HG03139 (cell line): ENCODE results near the gene USP36.
A peak's percentile ranks its signal among the peaks of the same experiment; 100 is the strongest.
"Not testable (repeated sequence)": the region's sequence is repeated elsewhere in the genome, so short reads cannot be mapped to it uniquely, and the experiment has no call there.

Experiments used
- ATAC-seq: cut with Tn5 transposase; IDR thresholded peaks from one replicate; pipeline ENCODE4 v1.9.1; 2021; ENCODE audit not compliant: unreplicated experiment

USP36 gene

DNA sequence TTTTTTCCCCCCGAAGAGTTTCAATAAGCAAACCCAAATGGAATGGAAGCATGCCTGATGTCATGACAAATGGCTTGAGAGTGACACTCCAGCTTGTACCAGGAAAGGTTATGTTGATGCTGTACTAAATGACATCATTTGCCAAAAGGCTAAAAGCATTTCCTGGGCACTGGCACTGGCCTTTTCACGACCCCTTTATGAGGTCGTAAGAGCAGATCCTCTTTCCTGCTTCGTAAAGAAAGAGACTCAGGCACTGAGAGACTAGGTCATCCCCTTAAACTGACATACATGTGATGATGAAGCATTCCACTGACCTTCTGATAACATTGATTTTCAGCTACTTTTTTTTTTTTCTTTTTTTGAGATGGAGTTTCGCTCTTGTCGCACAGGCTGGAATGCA lies 31.9 kb upstream of the USP36 start:
- no peak for ATAC-seq

- ATAC-seq = no peak
Observed at GRCh38 chr17:78870621-78871020, 30.0 kb upstream of the USP36 start.

GRCh38 chr17:78868391-78868790 lies 27.8 kb upstream of the USP36 start:
- no peak for ATAC-seq

- ATAC-seq = not testable (repeated sequence)
Observed at GRCh38 chr17:78867046-78867445, 26.4 kb upstream of the USP36 start.

DNA sequence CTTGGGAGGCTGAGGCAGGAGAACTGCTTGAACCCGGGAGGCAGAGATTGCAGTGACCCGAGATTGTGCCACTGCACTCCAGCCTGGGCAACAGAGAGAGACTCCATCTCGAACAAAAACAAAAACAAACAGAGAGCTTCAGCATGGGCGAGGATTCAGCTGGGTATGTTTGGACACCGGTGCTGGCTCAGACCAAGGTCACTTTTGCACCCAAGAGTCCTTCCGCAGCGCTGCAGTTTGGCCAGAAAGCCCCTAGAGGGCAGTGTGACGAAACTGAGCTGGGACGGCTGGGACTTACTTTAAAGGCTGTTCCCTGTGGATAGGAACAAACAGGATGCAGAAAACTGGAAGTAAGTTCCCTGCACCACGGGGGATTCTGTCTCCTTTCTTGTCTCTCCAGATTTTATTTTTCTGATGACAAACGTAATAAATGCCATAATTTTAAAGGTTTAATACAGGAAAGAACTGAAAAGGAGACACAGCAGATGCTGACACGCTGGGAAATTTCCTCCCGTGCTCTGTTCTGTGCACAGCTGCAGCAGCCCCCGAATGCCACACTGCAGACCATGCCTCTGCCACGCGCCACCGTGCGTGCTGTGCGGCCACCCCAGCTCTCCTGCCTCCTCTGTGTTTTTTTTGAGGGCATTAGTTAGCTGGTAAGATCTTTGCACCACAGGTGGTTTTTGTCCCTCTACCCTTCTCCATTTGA lies 25.2 kb upstream of the USP36 start:
- no peak for ATAC-seq

GRCh38 chr17:78864117-78864516 lies 23.5 kb upstream of the USP36 start:
- ATAC-seq = no peak

- ATAC-seq = no peak
Observed at GRCh38 chr17:78862073-78863023, 21.7 kb upstream of the USP36 start.

- no peak for ATAC-seq
Observed at GRCh38 chr17:78861229-78861628, 20.6 kb upstream of the USP36 start.

GRCh38 chr17:78859051-78859450 lies 18.4 kb upstream of the USP36 start:
- ATAC-seq = no peak

DNA sequence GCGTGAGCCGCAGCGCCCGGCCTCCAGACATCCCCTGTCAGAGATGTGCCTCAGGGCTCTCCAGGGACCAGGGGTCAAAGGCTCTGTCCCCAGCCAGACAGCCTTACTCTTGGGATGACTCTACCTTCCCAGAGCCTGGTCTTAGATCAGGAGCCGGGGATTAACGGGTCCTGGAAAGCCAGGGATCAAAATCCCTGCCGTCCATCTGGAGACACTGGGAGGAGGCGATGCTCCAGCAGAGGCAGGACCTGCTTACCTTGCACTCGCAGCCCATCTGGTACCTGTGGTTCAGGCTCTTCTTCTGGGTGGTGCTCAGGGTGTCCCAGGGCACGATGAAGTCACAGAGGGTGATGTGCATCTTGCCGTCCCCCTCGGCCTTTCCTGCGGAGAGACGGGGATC lies 16.7 kb upstream of the USP36 start:
- no peak for ATAC-seq

DNA sequence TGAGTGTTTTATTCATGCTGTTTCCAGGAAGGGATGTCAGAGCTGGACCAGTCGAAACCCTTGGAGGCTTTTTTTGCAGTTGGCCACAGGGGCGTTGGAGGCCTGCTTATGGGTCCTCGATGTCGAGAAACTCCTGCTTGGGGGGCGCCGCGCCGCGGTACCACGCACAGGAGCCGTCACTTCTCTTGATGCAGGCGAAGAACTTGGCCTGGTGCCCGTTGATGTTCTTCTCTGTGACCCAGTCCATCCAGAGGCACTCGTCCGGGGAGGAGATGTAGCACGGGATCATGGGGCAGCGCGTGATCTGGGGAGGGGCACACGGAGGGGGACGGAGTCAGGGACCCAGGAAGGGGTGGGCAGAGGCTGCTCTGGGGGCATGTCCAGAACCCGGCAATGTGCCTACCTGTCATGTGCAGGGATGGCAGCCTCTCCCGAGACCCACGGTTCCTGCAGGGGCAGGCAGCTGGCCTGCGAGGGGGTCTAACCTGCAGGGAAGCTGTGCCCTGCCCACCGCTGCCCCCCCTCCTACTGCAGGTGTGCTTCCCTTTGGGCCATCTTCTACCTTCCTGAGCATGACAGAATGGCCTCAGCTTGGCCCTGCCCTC lies 15.0 kb upstream of the USP36 start:
- ATAC-seq = no peak

- no peak for ATAC-seq
Observed at GRCh38 chr17:78854508-78854907, 13.9 kb upstream of the USP36 start.

DNA sequence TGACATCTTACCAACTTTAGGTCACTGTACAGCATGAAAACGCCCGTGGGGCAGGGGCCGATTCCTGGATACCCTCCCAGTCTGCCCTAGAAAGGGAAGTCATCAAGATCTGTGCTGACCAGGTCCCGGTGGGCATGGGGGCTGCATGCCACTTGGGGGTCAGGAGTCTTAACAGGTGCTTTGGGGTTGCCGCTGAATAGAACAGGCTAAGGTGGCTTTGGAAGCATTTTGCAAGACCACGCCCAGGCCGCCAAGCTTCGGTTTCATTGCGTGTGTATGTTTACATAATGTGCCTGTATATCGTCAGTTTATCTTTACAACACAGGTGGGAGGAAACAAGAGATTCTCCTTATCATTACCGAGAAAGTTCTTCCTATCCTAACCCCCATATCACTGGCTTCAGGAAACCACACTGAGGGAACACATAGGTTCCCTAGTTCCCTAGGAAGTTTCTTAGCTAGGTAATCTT lies 13.3 kb upstream of the USP36 start:
- no peak for ATAC-seq

DNA sequence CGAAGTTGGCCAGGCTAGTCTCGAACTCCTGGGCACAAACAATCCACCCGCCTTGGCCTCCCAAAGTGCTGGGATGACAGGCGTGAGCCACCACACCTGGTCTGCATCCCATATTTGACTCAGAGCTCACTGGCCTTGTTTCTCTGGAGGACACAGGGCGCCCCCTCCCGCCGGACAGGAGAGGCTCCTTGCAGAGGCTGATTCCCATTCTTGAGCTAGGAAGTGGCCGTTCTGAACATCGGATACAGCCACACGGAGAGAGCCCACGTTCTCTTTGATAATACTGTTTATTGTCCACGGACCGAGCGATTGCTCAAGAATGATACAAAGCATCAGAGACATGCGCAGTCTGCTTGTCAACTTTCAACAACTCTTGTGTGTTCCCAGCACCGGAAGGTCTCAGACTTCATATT lies 12.1 kb upstream of the USP36 start:
- no peak for ATAC-seq

DNA sequence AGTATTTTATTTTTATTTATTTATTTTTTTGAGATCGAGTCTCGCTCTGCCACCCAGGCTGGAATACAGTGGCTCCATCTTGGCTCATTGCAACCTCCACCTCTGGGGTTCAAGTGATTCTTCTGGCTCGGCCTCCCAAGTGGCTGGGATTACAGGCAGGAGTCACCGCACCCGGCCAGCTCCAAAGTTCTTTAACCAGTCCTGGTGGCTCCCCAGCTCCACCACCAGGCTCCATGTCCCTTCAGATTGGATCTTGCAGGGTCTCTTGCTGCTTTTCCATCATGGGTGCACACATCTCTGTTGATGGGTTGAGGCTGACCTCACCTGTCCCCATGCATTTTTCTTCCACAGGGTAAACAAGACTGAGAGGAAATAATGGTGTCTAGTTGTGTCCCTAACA lies 8.4 kb upstream of the USP36 start:
- no peak for ATAC-seq

- no peak for ATAC-seq
Observed at GRCh38 chr17:78847052-78847451, 6.4 kb upstream of the USP36 start.

DNA sequence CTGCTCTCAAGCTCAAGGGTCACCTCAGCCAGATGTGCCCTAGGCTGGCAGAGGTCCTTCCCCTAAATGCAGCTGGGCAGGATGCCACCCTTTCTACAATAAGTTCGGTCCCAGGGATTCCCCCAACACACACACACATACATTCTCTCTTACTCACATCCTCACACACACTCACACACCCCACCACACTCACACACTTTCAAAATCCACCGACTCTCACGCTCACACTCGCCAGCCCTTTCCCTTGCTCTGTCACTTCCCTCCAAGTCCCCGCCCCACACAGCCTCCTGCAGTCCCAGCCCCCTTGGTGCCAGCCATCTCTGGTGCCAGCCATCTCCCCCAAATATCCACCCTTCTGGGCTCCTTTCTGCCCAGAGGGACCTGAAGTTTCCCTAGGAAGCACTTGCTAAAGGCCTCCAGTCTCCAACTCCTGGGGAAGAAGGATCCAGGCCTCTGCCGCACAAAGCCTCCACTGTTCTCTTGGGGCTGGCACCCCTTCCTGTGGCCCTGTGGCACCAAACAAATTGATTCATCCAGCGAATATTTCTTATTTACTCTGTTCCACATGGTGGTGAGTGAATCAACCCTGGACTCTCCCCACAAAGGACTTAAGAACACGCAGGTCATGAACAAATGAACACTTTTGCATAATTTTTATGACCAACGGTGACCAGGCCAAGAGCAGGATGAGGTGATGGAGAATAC lies 3.8 kb upstream of the USP36 start:
- ATAC-seq = no peak

DNA sequence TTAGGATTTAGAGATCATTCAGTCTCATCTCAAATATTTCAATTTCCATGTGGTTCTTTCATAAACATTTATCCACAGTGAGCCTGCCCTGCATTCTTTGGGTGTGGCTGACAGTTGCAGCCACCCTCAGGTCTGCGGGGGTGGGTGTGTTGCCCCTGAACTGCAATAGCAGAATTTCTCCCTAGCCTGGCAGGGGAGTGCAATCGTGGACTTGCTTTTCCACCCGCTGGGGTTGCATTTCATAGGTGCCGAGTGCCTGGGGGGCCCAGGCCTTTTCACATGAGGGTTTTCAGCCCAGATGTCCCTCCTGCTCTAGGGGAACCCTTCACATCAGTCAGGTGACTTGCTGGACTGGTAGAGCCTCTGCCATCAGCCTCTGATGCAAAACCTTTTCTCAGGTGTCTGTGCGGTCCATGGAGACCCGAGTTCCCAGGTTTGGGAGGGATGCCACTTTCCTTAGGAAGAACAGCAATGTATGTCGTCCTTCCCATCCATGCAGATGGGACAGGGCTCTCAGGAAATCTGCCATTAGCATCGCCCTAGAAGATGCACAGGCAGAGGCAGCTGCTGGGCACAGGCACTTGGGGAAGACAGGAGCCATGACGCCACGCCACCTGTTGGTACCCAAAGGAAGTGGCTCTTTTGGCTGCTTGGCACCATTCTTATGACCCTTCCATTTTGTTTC lies 2.4 kb upstream of the USP36 start:
- ATAC-seq = no peak

DNA sequence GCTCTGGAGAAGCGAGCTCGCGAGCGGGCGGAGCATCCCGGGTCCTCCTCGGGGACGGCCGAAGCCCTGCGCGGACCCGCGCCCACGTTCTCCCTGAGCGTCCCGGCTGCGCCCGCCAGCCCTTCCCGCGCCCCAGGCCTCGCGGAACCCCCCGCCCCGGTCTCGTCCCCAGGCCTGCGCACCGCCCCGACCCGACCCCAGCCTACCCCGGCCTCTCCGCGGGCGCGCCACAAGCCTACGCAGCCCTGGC lies 159 bp downstream of the USP36 start:
- ATAC-seq = no peak

DNA sequence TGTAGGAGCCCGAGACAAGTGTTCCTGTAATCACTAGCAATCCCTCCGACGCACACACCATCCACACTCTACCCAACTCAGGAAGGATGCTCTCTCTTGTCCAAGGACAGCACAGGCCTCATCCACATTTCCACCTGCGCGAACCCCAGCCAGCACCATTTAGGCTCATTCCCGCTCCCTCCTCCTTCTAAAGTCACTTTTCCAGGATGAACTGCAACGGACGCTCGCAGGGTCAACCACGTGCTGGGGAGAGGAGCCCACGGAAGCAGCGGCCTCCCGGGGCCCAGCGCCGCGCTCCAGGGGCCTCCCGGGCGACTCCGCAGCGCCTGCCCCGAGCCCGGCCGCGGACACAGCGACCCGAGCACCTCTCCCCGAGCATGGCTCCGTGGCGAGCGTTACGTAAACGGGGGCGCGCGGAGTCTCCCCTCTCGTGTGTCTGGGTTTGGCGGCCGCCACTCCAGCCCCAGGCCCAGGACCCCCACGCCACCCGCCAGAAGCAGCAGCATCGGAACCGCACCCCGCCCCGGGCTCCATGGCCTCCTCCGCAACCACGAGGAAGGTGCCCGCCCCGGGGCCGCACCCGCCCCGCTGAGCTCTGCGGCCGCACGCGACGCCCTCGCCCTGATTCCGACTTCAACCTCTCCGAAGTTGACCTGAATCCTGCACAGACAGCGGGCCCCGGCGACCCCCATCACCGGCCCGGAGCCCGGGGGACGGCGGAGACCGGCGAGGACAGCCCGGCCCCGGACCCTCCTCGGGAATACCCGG lies 668 bp downstream of the USP36 start:
- peak; percentile 3 for ATAC-seq
